HepG2 (cell line): ENCODE results near the gene RAB17. TPM values are rescaled to one million over a fixed set of nuclear protein-coding genes. Genes with fewer than 3 reads are reported as not detected.

Experiments
- ATAC-seq: fragments of 200-7000 bp; cut with Tn5 transposase; 3 replicates; pipeline ENCODE4 v1.9.1; 2020; ENCODE audit warnings: mild to moderate bottlenecking, moderate library complexity
- BruUV-seq: library from RNA; stranded (reverse); fragments of 400-500 nt; replicated peaks from 2 replicates; lab custom pipeline; 2021; lab: Mats Ljungman, UMichigan
- CTCF ChIA-PET: fragments of 300-600 bp; formaldehyde crosslinking; extraction: SDS; loops from one replicate; lab custom pipeline; 2021; ENCODE audit warnings: low total read pairs, inconsistent platforms, low intra/inter-chr PET ratio; lab: Yijun Ruan, JAX
- POLR2A ChIA-PET: fragments of 350-600 bp; sonication (Branson Sonifier 250); formaldehyde crosslinking; loops from one replicate; lab custom pipeline; 2020; ENCODE audit warnings: antibody characterized with exemption, inconsistent platforms; lab: Yijun Ruan, JAX
- DNase-seq: peaks from one replicate; pipeline ENCODE4 v3.0.0-alpha.2; 2015; ENCODE audit warnings: low spot score
- FAIRE-seq: peaks from 3 replicates; lab custom pipeline; 2011; peaks lifted over from hg19 to GRCh38; lab: Jason Lieb, UNC
- H2AFZ ChIP-seq: one replicate; pipeline ENCODE4 v1.6.1; 2011; ENCODE audit warnings: low read length, inconsistent platforms
- H3K27ac ChIP-seq: fragments of 300-600 bp; 3 replicates; pipeline ENCODE4 v1.8.0; 2011; ENCODE audit warnings: mixed run types, mild to moderate bottlenecking, mixed read lengths, low read length, inconsistent platforms; ENCODE audit not compliant: insufficient read depth; ENCODE audit errors: extremely low read length
- H3K27me3 ChIP-seq, 2 experiments: fragments of 200-600 bp in 1 of 2; 2 replicates in 1 of 2; 3 replicates in 1 of 2; pipeline versions ENCODE4 v1.6.0 to v1.8.0; 2011; ENCODE audit warnings: low read length in 2 of 2, mild to moderate bottlenecking in 2 of 2, moderate library complexity in 2 of 2, inconsistent platforms in 1 of 2; ENCODE audit not compliant: insufficient read depth in 2 of 2, control insufficient read depth in 1 of 2
- H3K36me3 ChIP-seq, 2 experiments: fragments of 200-600 bp in 1 of 2; replicated peaks in 1 of 2; 2 replicates in 1 of 2; 3 replicates in 1 of 2; pipeline versions ENCODE4 v1.5.1 to v1.8.0; 2011; ENCODE audit warnings: low read length in 2 of 2, inconsistent platforms in 1 of 2; ENCODE audit not compliant: insufficient read depth in 2 of 2, control insufficient read depth in 1 of 2
- H3K4me1 ChIP-seq: 2 replicates; pipeline ENCODE4 v1.5.1; 2012; ENCODE audit warnings: low read length, inconsistent platforms; ENCODE audit not compliant: insufficient read depth
- H3K4me2 ChIP-seq: 2 replicates; pipeline ENCODE4 v1.6.0; 2011; ENCODE audit warnings: low read depth, low read length, inconsistent platforms
- H3K4me3 ChIP-seq, 3 experiments: fragments of 200-600 bp in 1 of 3; sonication (generic), shearing (Covaris generic) in 1 of 3; replicated peaks in 1 of 3; 2 replicates each; pipeline ENCODE4 v1.5.1; 2011 to 2016; ENCODE audit warnings: low read length in 3 of 3, inconsistent platforms in 2 of 3, low read depth in 2 of 3, mild to moderate bottlenecking in 2 of 3, control low read depth in 1 of 3, mixed read lengths in 1 of 3; ENCODE audit not compliant: insufficient read depth in 1 of 3
- H3K79me2 ChIP-seq: one replicate; pipeline ENCODE4 v1.6.1; 2011; ENCODE audit warnings: low read length, inconsistent platforms; ENCODE audit not compliant: insufficient read depth
- H3K9ac ChIP-seq: 2 replicates; pipeline ENCODE4 v1.6.0; 2011; ENCODE audit warnings: mild to moderate bottlenecking, low read depth, low read length, inconsistent platforms; ENCODE audit not compliant: insufficient read depth
- H3K9me3 ChIP-seq: 2 replicates; pipeline ENCODE4 v1.5.1; 2012; ENCODE audit warnings: mild to moderate bottlenecking, low read length
- H4K20me1 ChIP-seq: 2 replicates; pipeline ENCODE4 v1.6.0; 2011; ENCODE audit warnings: inconsistent platforms, mild to moderate bottlenecking, low read length, moderate library complexity; ENCODE audit not compliant: insufficient read depth
- BCL6 ChIP-seq: IDR thresholded peaks from 2 replicates; pipeline ENCODE4 v1.6.1; 2016; ENCODE audit warnings: missing genetic modification reagents, missing compliant biosample characterization
- GATA4 ChIP-seq: sonication (generic); IDR thresholded peaks from 2 replicates; pipeline ENCODE4 v1.6.1; 2016; ENCODE audit warnings: antibody characterized with exemption, low read depth, borderline replicate concordance
- GFI1 ChIP-seq: sonication (generic); formaldehyde crosslinking; IDR thresholded peaks from 2 replicates; pipeline ENCODE4 v1.5.0; 2020; ENCODE audit warnings: missing genetic modification reagents, mild to moderate bottlenecking, borderline replicate concordance
- HDAC6 ChIP-seq: fragments of 200-600 bp; sonication (generic); IDR thresholded peaks from 2 replicates; pipeline ENCODE4 v1.7.0; 2017; ENCODE audit warnings: mild to moderate bottlenecking, antibody characterized with exemption, low read length, low read depth
- HNF1B ChIP-seq: sonication (generic); formaldehyde crosslinking; IDR thresholded peaks from 2 replicates; pipeline ENCODE4 v1.5.1; 2020; ENCODE audit warnings: mild to moderate bottlenecking, moderate library complexity, missing genetic modification reagents
- KAT7 ChIP-seq: IDR thresholded peaks from 2 replicates; pipeline ENCODE4 v1.6.1; 2018; ENCODE audit warnings: borderline replicate concordance, missing compliant biosample characterization
- MXI1 ChIP-seq: IDR thresholded peaks from 3 replicates; pipeline ENCODE4 v1.6.1; 2012; ENCODE audit warnings: low read depth, low read length, inconsistent platforms, borderline replicate concordance
- PBX3 ChIP-seq: sonication (generic); formaldehyde crosslinking; IDR thresholded peaks from 2 replicates; pipeline ENCODE4 v1.8.1; 2023; ENCODE audit warnings: missing genetic modification reagents, inconsistent platforms, borderline replicate concordance
- PRMT3 ChIP-seq: sonication (generic); formaldehyde crosslinking; IDR thresholded peaks from 2 replicates; pipeline ENCODE4 v1.8.1; 2022; ENCODE audit warnings: low read depth, mild to moderate bottlenecking, moderate library complexity, missing genetic modification reagents, borderline replicate concordance
- SMAD9 ChIP-seq: sonication (generic); formaldehyde crosslinking; IDR thresholded peaks from 2 replicates; pipeline ENCODE4 v1.5.1; 2020; ENCODE audit warnings: mild to moderate bottlenecking, missing genetic modification reagents
- TEAD3 ChIP-seq: optimal IDR thresholded peaks from 2 replicates; pipeline ENCODE3; 2016; ENCODE audit warnings: borderline replicate concordance
- ZKSCAN8 ChIP-seq: IDR thresholded peaks from 2 replicates; pipeline ENCODE4 v1.6.1; 2016; ENCODE audit warnings: borderline replicate concordance, missing genetic modification reagents, missing compliant biosample characterization
- ZMYM4 ChIP-seq: sonication (generic); formaldehyde crosslinking; IDR thresholded peaks from 2 replicates; pipeline ENCODE4 v1.8.1; 2023; ENCODE audit warnings: mild to moderate bottlenecking, missing genetic modification reagents
- ZNF576 ChIP-seq: sonication (generic); formaldehyde crosslinking; IDR thresholded peaks from 2 replicates; pipeline ENCODE4 v1.4.0; 2020; ENCODE audit warnings: mild to moderate bottlenecking, missing genetic modification reagents
- ZNF780A ChIP-seq: sonication (generic); formaldehyde crosslinking; IDR thresholded peaks from 2 replicates; pipeline ENCODE4 v1.8.0; 2022; ENCODE audit warnings: mild to moderate bottlenecking, missing genetic modification reagents, moderate library complexity
- ZNF850 ChIP-seq: sonication (generic); formaldehyde crosslinking; conservative IDR thresholded peaks from 2 replicates; pipeline ENCODE4 v1.9.0; 2021; ENCODE audit warnings: mild to moderate bottlenecking, missing genetic modification reagents
- ZSCAN9 ChIP-seq: IDR thresholded peaks from 2 replicates; pipeline ENCODE4 v1.6.1; 2016; ENCODE audit warnings: borderline replicate concordance
- WGBS: methylation state at CpG from one replicate; pipeline ENCODE4 v1.1.6; 2017; ENCODE audit warnings: low lambda C conversion rate; 5-methylcytosine and 5-hydroxymethylcytosine counted together
- in situ Hi-C: cut with HindIII; loops from 2 replicates; pipeline ENCODE4 v1.10.0; 2017; ENCODE audit warnings: low pct_unique_long_range_greater_than_20kb; ENCODE audit not compliant: extremely low pct_ligation_motif_present
- intact Hi-C: fragments of 100-400 bp; cut with micrococcal nuclease; formaldehyde crosslinking; loops from one replicate; pipeline ENCODE4 v1.10.0; 2022; ENCODE audit not compliant: unreplicated experiment
- polyA plus RNA-seq, 8 experiments: library from polyadenylated mRNA; depleted of rRNA in 3 of 8; stranded (reverse) in 7 of 8; unstranded in 1 of 8; fragments of >200 nt; fragmentation: Illumina TruSeq in 4 of 8; extraction: Trizol in 4 of 8; gene quantifications; 2 replicates each; pipeline versions ENCODE4 v1.2.1 to v1.2.3, GENCODE V29; 2011 to 2016; ENCODE audit warnings: low read depth in 4 of 8, missing spikeins in 1 of 8, mixed read lengths in 1 of 8; ENCODE audit not compliant: insufficient read depth in 1 of 8
- total RNA-seq, 5 experiments: library from RNA; depleted of rRNA; stranded (reverse); fragments of >200 nt; fragmentation: Illumina TruSeq; extraction: Trizol; gene quantifications; 2 replicates each; pipeline ENCODE4 v1.2.3, GENCODE V29; 2016; ENCODE audit warnings: low read depth in 1 of 5
- TF ChIP-seq, protein P1 (sequence below): IDR thresholded peaks from 2 replicates; pipeline ENCODE4 v1.6.1; 2016; ENCODE audit warnings: missing biosample characterization, missing genetic modification reagents, low read depth

The RAB17 gene
- total and polyA plus RNA-seq, 2 of the 13 experiments (the other 11 are each of a cell fraction or from before 2014, with no cell fraction given): 68.0 to 124 TPM

DNA sequence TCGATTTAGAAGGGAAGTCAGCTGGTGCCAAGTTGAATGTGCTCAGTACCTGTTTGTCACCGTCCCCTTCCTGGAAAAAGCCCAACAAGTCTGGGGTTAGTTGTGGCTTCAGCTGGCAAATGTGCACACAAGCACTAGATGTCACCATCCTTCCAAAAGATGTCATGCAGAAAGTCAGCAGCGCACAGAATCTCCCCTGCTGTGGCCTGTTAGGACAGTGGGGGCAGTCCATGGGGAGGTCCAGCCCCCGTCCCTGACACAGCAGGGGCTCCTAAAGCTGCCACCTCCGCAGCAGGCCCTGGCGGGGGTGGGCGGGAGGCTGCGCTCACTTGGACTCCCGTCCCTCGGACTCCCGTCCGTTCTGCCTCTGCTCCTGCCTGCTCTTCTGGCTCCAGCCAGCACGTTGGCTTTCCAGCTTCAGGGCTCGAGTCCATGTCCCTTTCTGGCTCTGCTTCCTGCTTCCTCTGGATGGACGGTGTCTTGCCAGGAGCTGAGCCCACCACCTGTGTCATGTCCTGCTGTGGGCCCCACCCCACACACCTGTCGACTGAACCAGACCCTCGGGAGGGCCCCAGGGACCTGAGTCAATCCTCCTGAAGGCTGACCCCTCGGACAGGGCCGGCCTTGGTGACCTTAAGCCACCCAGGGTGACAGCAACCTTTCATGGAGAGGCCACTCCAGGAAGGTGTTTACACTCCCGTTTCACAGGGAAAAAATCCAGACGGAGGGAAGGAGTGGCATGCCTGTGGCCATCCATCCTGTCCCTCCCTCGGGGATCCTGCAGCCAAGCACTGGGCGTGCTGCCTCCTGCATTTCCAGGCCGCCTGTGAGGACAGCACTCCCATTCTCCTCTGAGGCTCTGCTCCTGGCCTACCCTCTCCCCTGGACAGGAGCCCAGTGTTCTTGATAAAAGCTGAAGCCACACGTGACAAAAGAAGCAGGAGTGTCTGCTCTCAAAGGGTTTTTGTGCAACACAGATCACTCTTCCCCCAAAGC is 8.5 kb downstream of the RAB17 start:
- peaks cover 26 to 54% of the 10 kb centered on the region in 2 experiments for H3K36me3 ChIP-seq
- BruUV-seq: no TSS peak
- intact Hi-C loops: loop anchor here (1.0 kb wide), 2 partner anchors 103 to 162 kb away; no protein-coding TSS in a partner anchor
- ATAC-seq: peak; percentile 66
- ChIA-PET CTCF (interaction anchor here (0.7 to 2.3 kb wide), 4 partner anchors 23 to 193 kb away, joined by 3 to 20 read pairs (median 6); no protein-coding TSS in a partner anchor), POLR2A (interaction anchor here (0.8 to 2.5 kb wide), 5 partner anchors 8 to 106 kb away, joined by 3 to 13 read pairs (median 3); no protein-coding TSS in a partner anchor)
- peak overlapping the region; percentile 16; the same call in 1 of the 2 replicates for H3K9ac ChIP-seq
- peaks cover 16% of the 10 kb centered on the region; the same call in 1 of the 2 replicates for H4K20me1 ChIP-seq
- in situ Hi-C loops: loop anchor here (5.0 kb wide), 1 partner anchor 90 kb away; no protein-coding TSS in a partner anchor
- no peaks in the 10 kb centered on the region for H3K9me3 ChIP-seq
- peak overlapping the region; percentile 66 for H3K27ac ChIP-seq
- H2AFZ ChIP-seq: no peak overlapping the region
- H3K79me2 ChIP-seq: peaks cover 25% of the 10 kb centered on the region
- peak overlapping the region in 1 of 3 experiments; percentile 38; a peak in 3 of 6 replicates for H3K4me3 ChIP-seq
- no peaks in the 10 kb centered on the region for H3K27me3 ChIP-seq
- DNase-seq: peak; percentile 82
- WGBS: 32% methylated on average over 22 of the region's 25 CpGs
- H3K4me1 ChIP-seq: peaks cover 57% of the 10 kb centered on the region
- peak overlapping the region; percentile 57 for H3K4me2 ChIP-seq
- FAIRE-seq: peak; percentile 98
- TF ChIP-seq GFI1 (CRISPR knock-in tag) (peak; percentile 55; the same call in 1 of the 2 replicates), MXI1 (no peak), ZSCAN9 (no peak), HNF1B (CRISPR knock-in tag) (no peak), SMAD9 (CRISPR knock-in tag) (no peak), GATA4 (no peak), ZNF850 (no peak), ZMYM4 (CRISPR knock-in tag) (no peak; the same call in 1 of the 2 replicates), PBX3 (no peak), PRMT3 (CRISPR knock-in tag) (no peak), BCL6 (CRISPR knock-in tag) (peak; percentile 93), ZNF576 (CRISPR knock-in tag) (no peak), ZNF780A (CRISPR knock-in tag) (no peak), ZKSCAN8 (CRISPR knock-in tag) (no peak), TEAD3 (CRISPR knock-in tag) (no peak), HDAC6 (no peak), KAT7 (CRISPR knock-in tag) (no peak)
- TF ChIP-seq, protein P1, sequence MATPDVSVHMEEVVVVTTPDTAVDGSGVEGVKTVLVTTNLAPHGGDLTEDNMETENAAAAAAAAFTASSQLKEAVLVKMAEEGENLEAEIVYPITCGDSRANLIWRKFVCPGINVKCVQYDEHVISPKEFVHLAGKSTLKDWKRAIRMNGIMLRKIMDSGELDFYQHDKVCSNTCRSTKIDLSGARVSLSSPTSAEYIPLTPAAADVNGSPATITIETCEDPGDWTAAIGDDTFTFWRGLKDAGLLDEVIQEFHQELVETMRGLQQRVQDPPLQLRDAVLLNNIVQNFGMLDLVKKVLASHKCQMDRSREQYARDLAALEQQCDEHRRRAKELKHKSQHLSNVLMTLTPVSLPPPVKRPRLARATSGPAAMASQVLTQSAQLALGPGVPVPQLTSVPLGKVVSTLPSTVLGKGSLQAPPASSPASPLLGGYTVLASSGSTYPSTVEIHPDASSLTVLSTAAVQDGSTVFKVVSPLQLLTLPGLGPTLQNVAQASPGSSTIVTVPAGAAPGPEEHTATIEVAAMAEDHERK: no peak
